GM12878 (cell line): ENCODE data around the gene DUS1L.

Source experiments
- BHLHE40 ChIP-seq, 2 experiments: fragments of 450-650 bp in 1 of 2; IDR thresholded peaks; 2 replicates each; pipeline ENCODE4 v1.6.1; 2011 to 2017; ENCODE audit warnings: low read depth in 2 of 2, borderline replicate concordance in 1 of 2, improper control_type of control experiment in 1 of 2, low read length in 1 of 2, mild to moderate bottlenecking in 1 of 2
- ESRRA ChIP-seq: IDR thresholded peaks from 2 replicates; pipeline ENCODE4 v1.6.1; 2012; ENCODE audit warnings: mild to moderate bottlenecking, low read length, improper control_type of control experiment
- EZH2 ChIP-seq: IDR thresholded peaks from 2 replicates; pipeline ENCODE4 v1.6.1; 2012; ENCODE audit warnings: low read depth, mild to moderate bottlenecking, control low read depth, inconsistent platforms, low read length, borderline replicate concordance; ENCODE audit not compliant: control insufficient read depth
- HDAC6 ChIP-seq: fragments of 200-600 bp; sonication (generic); IDR thresholded peaks from one replicate; pipeline ENCODE4 v1.8.0; 2017; ENCODE audit warnings: antibody characterized with exemption; ENCODE audit not compliant: unreplicated experiment
- IRF3 ChIP-seq: fragments of 450-650 bp; IDR thresholded peaks from 2 replicates; pipeline ENCODE4 v1.6.1; 2014; ENCODE audit warnings: mild to moderate bottlenecking
- POLR2AphosphoS5 ChIP-seq: IDR thresholded peaks from 2 replicates; pipeline ENCODE4 v1.6.1; 2011; ENCODE audit warnings: mild to moderate bottlenecking, low read length, inconsistent platforms
- RCOR1 ChIP-seq: conservative IDR thresholded peaks from 2 replicates; pipeline ENCODE4 v1.6.1; 2012; ENCODE audit warnings: low read depth, low read length, improper control_type of control experiment
- SMC3 ChIP-seq: IDR thresholded peaks from 2 replicates; pipeline ENCODE4 v1.6.1; 2011; ENCODE audit warnings: low read length, improper control_type of control experiment, borderline replicate concordance
- SP1 ChIP-seq: IDR thresholded peaks from one replicate; pipeline ENCODE4 v1.6.1; 2011; ENCODE audit warnings: low read depth, low read length
- TCF3 ChIP-seq: IDR thresholded peaks from 2 replicates; pipeline ENCODE4 v1.6.1; 2012; ENCODE audit warnings: low read depth, mild to moderate bottlenecking, low read length, borderline replicate concordance; ENCODE audit not compliant: insufficient read depth
- TCF7 ChIP-seq: IDR thresholded peaks from 2 replicates; pipeline ENCODE4 v1.6.1; 2014; ENCODE audit warnings: antibody characterized with exemption, borderline replicate concordance
- ZNF274 ChIP-seq: IDR thresholded peaks from one replicate; pipeline ENCODE4 v1.8.0; 2011; ENCODE audit not compliant: insufficient read length, insufficient read depth
- TF ChIP-seq, protein P1 (sequence below), 3 experiments: IDR thresholded peaks in 2 of 3; conservative IDR thresholded peaks in 1 of 3; 2 replicates each; pipeline ENCODE4 v1.5.1; 2011; ENCODE audit warnings: low read depth in 3 of 3, low read length in 3 of 3, mild to moderate bottlenecking in 3 of 3, control low read depth in 2 of 3, moderate library complexity in 2 of 3, inconsistent platforms in 1 of 3, mixed read lengths in 1 of 3; ENCODE audit not compliant: control insufficient read depth in 2 of 3, insufficient read depth in 1 of 3; ENCODE audit errors: extremely low read depth in 1 of 3
- TF ChIP-seq, protein P2 (sequence below): IDR thresholded peaks from 2 replicates; pipeline ENCODE4 v1.6.1; 2012; ENCODE audit warnings: mild to moderate bottlenecking, low read depth, low read length

GRCh38 chr17:82055023-82055964 lies 10.3 kb downstream of the DUS1L start:
- TF ChIP-seq SMC3 (no peak), POLR2AphosphoS5 (no peak; the same call in 1 of the 2 replicates), TCF7 (no peak), ESRRA (no peak), TCF3 (no peak), BHLHE40 (IDR thresholded peaks at IDR 0.05; ENCODE audit: borderline replicate concordance in 1 of 2, low read depth in 2 of 2, low read length in 1 of 2) (no peak), IRF3 (no peak), EZH2 (no peak), HDAC6 (no peak), ZNF274 (no peak), SP1 (no peak), RCOR1 (no peak)
- TF ChIP-seq, protein P1, sequence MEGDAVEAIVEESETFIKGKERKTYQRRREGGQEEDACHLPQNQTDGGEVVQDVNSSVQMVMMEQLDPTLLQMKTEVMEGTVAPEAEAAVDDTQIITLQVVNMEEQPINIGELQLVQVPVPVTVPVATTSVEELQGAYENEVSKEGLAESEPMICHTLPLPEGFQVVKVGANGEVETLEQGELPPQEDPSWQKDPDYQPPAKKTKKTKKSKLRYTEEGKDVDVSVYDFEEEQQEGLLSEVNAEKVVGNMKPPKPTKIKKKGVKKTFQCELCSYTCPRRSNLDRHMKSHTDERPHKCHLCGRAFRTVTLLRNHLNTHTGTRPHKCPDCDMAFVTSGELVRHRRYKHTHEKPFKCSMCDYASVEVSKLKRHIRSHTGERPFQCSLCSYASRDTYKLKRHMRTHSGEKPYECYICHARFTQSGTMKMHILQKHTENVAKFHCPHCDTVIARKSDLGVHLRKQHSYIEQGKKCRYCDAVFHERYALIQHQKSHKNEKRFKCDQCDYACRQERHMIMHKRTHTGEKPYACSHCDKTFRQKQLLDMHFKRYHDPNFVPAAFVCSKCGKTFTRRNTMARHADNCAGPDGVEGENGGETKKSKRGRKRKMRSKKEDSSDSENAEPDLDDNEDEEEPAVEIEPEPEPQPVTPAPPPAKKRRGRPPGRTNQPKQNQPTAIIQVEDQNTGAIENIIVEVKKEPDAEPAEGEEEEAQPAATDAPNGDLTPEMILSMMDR (IDR thresholded peaks at IDR 0.05 in 2 of 3, conservative IDR thresholded peaks at IDR 0.05 in 1 of 3; ENCODE audit: control insufficient read depth in 2 of 3, extremely low read depth in 1 of 3, insufficient read depth in 1 of 3, low read depth in 3 of 3, low read length in 3 of 3) = no peak
- TF ChIP-seq, protein P2, sequence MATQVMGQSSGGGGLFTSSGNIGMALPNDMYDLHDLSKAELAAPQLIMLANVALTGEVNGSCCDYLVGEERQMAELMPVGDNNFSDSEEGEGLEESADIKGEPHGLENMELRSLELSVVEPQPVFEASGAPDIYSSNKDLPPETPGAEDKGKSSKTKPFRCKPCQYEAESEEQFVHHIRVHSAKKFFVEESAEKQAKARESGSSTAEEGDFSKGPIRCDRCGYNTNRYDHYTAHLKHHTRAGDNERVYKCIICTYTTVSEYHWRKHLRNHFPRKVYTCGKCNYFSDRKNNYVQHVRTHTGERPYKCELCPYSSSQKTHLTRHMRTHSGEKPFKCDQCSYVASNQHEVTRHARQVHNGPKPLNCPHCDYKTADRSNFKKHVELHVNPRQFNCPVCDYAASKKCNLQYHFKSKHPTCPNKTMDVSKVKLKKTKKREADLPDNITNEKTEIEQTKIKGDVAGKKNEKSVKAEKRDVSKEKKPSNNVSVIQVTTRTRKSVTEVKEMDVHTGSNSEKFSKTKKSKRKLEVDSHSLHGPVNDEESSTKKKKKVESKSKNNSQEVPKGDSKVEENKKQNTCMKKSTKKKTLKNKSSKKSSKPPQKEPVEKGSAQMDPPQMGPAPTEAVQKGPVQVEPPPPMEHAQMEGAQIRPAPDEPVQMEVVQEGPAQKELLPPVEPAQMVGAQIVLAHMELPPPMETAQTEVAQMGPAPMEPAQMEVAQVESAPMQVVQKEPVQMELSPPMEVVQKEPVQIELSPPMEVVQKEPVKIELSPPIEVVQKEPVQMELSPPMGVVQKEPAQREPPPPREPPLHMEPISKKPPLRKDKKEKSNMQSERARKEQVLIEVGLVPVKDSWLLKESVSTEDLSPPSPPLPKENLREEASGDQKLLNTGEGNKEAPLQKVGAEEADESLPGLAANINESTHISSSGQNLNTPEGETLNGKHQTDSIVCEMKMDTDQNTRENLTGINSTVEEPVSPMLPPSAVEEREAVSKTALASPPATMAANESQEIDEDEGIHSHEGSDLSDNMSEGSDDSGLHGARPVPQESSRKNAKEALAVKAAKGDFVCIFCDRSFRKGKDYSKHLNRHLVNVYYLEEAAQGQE = no peak
